GM23248 (cell line): ENCODE measurements around the gene ENAH.

Experiments
- EZH2 ChIP-seq: fragments of 200-600 bp; sonication (generic); IDR thresholded peaks from 2 replicates; pipeline ENCODE4 v1.6.1; 2018; ENCODE audit warnings: antibody characterized with exemption, mild to moderate bottlenecking; ENCODE audit not compliant: insufficient read depth, poor library complexity, severe bottlenecking
- EZH2phosphoT487 ChIP-seq: fragments of 200-600 bp; sonication (generic); IDR thresholded peaks from 2 replicates; pipeline ENCODE4 v1.6.1; 2018; ENCODE audit warnings: antibody characterized with exemption, moderate library complexity, mild to moderate bottlenecking, low read depth; ENCODE audit not compliant: insufficient read depth

- TF ChIP-seq EZH2 (no peak), EZH2phosphoT487 (no peak)
These were observed 182.5 kb downstream of the ENAH start for GRCh38 chr1:225470211-225471108.
